Psoas muscle (tissue), 8 donors: ENCODE results near the gene TSPAN9. TPM values are rescaled to one million over a fixed set of nuclear protein-coding genes. Genes with fewer than 3 reads are reported as not detected.

Experiments used
- ATAC-seq, 4 donors: fragments of 200-7000 bp; cut with Tn5 transposase; one replicate each; pipeline ENCODE4 v1.9.1; 2020; ENCODE audit warnings: moderate library complexity in 3 of 4, mild to moderate bottlenecking in 2 of 4
- DNase-seq, 2 donors: peaks; one replicate each; pipeline ENCODE4 v3.0.0-alpha.2; 2020
- H3K27ac ChIP-seq: fragments of 200-600 bp; one replicate; pipeline ENCODE4 v1.8.0; 2022
- H3K27me3 ChIP-seq, 3 donors: fragments of 200-600 bp in 1 of 3; one replicate each; pipeline versions ENCODE4 v1.6.1 to v1.8.0; 2013 to 2022; ENCODE audit warnings: low read length in 2 of 3, mild to moderate bottlenecking in 2 of 3, moderate library complexity in 1 of 3; ENCODE audit not compliant: insufficient read depth in 3 of 3
- H3K36me3 ChIP-seq, 2 donors: fragments of 200-600 bp in 1 of 2; one replicate each; pipeline versions ENCODE4 v1.6.1 to v1.8.0; 2013 to 2022; ENCODE audit warnings: low read depth in 1 of 2, mild to moderate bottlenecking in 1 of 2, moderate library complexity in 1 of 2; ENCODE audit not compliant: insufficient read depth in 1 of 2
- H3K4me1 ChIP-seq: fragments of 200-600 bp; one replicate; pipeline ENCODE4 v1.8.0; 2022
- H3K4me3 ChIP-seq: fragments of 200-600 bp; one replicate; pipeline ENCODE4 v1.8.0; 2022; ENCODE audit warnings: mild to moderate bottlenecking
- H3K9me3 ChIP-seq: fragments of 200-600 bp; one replicate; pipeline ENCODE4 v1.8.0; 2022
- CTCF ChIP-seq: fragments of 200-600 bp; IDR thresholded peaks from one replicate; pipeline ENCODE4 v1.8.0; 2022; ENCODE audit warnings: antibody characterized with exemption
- WGBS, 3 donors: extraction: QIAGEN DNeasy Blood & Tissue Kit; methylation state at CpG; one replicate each; pipeline versions ENCODE4 v1.1.6 to v1.1.7; 2013; 5-methylcytosine and 5-hydroxymethylcytosine counted together
- intact Hi-C, 2 donors: fragments of 100-400 bp; cut with DNase I; formaldehyde crosslinking; loops; one replicate each; pipeline versions ENCODE4 v1.11.0 to v1.14.2; 2022
- polyA plus RNA-seq, 3 donors: library from polyadenylated mRNA; stranded (reverse); fragments of 200-250 nt; gene quantifications; one replicate each; pipeline ENCODE4 v1.2.3, GENCODE V29; 2013
- total RNA-seq, 4 donors: library from RNA; stranded (reverse); fragmentation: NEBNext Ultra II Directional in 2 of 4; extraction: Animal tissue kit (Norgen Biotek cat#: 25700) in 2 of 4; gene quantifications; one replicate each; pipeline versions ENCODE4 v1.2.1 to v1.2.4, GENCODE V29; 2021 to 2023
- donor health status: healthy with polysubstance abuse.
- donor health status: DM: no; HTN: no; CAD: no; lungs with moderate emphysema.
- donor health status: Bipolar disorder and iron deficiency.
- donor health status: healthy.
- donor health status: DM: yes; HTN: yes; CAD: no.
- donor health status: DM: no; HTN: no; CAD: no.
- donor health status: DM: no; HTN: no; CAD: no.
- donor health status: DM: yes; HTN: yes; CAD: no.

The TSPAN9 gene
- total and polyA plus RNA-seq, 7 donors, result 6.4 to 28.0 (median 11.6) TPM

GRCh38 chr12:3305464-3305863 is 228.3 kb downstream of the TSPAN9 start:
- intact Hi-C loops, result no loop called here
- no peak for ATAC-seq
- no peak for DNase-seq
- Histone ChIP-seq H3K4me3 (no peak overlapping the region), H3K9me3 (no peaks in the 10 kb centered on the region), H3K4me1 (peaks cover 5% of the 10 kb centered on the region), H3K27ac (no peak overlapping the region), H3K27me3 (peaks cover 0 to 3% (median 2%) of the 10 kb centered on the region in 3 donors), H3K36me3 (no peaks in the 10 kb centered on the region)
- no peak for TF ChIP-seq CTCF
- WGBS, 3 donors, result 95 to 96% (median 96%) methylated on average over 12 of the region's 12 CpGs

- TF ChIP-seq CTCF, result no peak
Observed at GRCh38 chr12:3305904-3306619, 228.9 kb downstream of the TSPAN9 start.

GRCh38 chr12:3307389-3307788 is 230.2 kb downstream of the TSPAN9 start:
- WGBS, 3 donors, result 37 to 42% (median 41%) methylated on average over 8 of the region's 8 CpGs
- ATAC-seq (no peak), DNase-seq (no peak)
- no peaks in the 10 kb centered on the region for H3K4me1 ChIP-seq
- H3K27ac ChIP-seq, result no peak overlapping the region
- no peak for TF ChIP-seq CTCF
- no peak overlapping the region for H3K4me3 ChIP-seq
- H3K9me3 ChIP-seq, result no peaks in the 10 kb centered on the region
- no peaks in the 10 kb centered on the region for H3K36me3 ChIP-seq
- intact Hi-C loops, result no loop called here
- H3K27me3 ChIP-seq, result peaks cover 0 to 3% (median 2%) of the 10 kb centered on the region in 3 donors

More at GRCh38 chr12:3305904-3306619, 228.9 kb downstream of the TSPAN9 start:
- no peak overlapping the region for H3K4me3 ChIP-seq
- H3K9me3 ChIP-seq, result no peaks in the 10 kb centered on the region
- H3K27me3 ChIP-seq, result peaks cover 0 to 3% (median 2%) of the 10 kb centered on the region in 3 donors
- H3K36me3 ChIP-seq, result no peaks in the 10 kb centered on the region
- intact Hi-C loops, result no loop called here
- DNase-seq (no peak), ATAC-seq (no peak)
- no peak overlapping the region for H3K27ac ChIP-seq
- 93 to 95% (median 94%) methylated on average over 19 of the region's 19 CpGs for WGBS, 3 donors
- no peaks in the 10 kb centered on the region for H3K4me1 ChIP-seq

- Histone ChIP-seq H3K27ac (no peak overlapping the region), H3K4me1 (no peaks in the 10 kb centered on the region), H3K9me3 (no peaks in the 10 kb centered on the region), H3K36me3 (no peaks in the 10 kb centered on the region), H3K4me3 (no peak overlapping the region), H3K27me3 (peaks cover 0 to 3% (median 2%) of the 10 kb centered on the region in 3 donors)
- TF ChIP-seq CTCF, result no peak
- WGBS, 3 donors, result 86 to 94% (median 90%) methylated on average over 8 of the region's 8 CpGs
- DNase-seq, result no peak
- no peak for ATAC-seq
- intact Hi-C loops, result no loop called here
Observed at GRCh38 chr12:3308063-3308462, 230.9 kb downstream of the TSPAN9 start.

- Histone ChIP-seq H3K27ac (no peak overlapping the region), H3K9me3 (no peaks in the 10 kb centered on the region), H3K4me1 (no peaks in the 10 kb centered on the region), H3K27me3 (peaks cover 0 to 3% (median 2%) of the 10 kb centered on the region in 3 donors), H3K4me3 (no peak overlapping the region), H3K36me3 (no peaks in the 10 kb centered on the region)
- intact Hi-C loops, result no loop called here
- 78 to 83% (median 80%) methylated on average over 9 of the region's 9 CpGs for WGBS, 3 donors
- no peak for ATAC-seq
- DNase-seq, result no peak
- TF ChIP-seq CTCF, result no peak
Observed at GRCh38 chr12:3308609-3309008, 231.4 kb downstream of the TSPAN9 start.
